ENCODE results near the gene GINS1. TPM values are rescaled to one million over a fixed set of nuclear protein-coding genes. Genes with fewer than 3 reads are reported as not detected.

Gene GINS1
- total RNA-seq, 1 experiment from 2014 or later = 36.0 TPM

DNA sequence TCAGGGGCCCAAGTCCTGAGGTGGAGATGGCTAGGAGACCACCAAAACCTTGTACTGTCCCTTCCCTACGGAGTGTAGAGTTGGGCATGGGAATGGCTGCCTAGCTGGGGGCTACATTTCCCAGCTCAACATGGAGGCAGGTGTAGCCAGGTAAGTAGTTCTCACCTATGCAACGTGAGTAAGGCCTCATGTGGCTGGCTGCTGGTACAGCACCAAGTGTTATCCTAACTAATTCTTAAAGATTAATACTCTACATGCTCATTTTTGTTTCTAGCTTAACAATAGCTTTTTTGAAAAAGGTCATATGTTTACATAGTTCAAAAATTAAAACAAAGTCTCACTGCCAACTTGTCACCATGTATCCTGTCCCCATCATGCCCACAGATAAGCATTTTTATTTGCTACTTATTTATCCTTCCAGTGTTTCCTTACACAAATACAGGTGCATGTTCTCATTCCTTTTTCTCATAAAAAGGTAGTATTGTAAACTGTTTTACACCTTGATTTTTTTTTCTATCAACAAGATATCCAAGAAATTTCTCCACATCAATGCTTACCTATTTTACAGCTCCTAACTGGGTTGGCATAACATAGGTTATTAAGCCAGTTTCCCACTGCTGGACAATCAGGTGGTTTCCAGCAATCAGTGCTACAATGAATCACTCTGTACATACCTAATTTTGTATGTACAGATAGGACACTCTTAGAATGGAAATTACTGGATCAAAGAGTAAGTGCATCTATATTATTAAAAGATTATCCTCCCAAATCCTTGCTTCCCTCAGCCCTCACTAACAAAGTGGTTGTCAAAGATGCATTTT, 42.4 kb upstream of the GINS1 start:
- TF ChIP-seq, protein P1, sequence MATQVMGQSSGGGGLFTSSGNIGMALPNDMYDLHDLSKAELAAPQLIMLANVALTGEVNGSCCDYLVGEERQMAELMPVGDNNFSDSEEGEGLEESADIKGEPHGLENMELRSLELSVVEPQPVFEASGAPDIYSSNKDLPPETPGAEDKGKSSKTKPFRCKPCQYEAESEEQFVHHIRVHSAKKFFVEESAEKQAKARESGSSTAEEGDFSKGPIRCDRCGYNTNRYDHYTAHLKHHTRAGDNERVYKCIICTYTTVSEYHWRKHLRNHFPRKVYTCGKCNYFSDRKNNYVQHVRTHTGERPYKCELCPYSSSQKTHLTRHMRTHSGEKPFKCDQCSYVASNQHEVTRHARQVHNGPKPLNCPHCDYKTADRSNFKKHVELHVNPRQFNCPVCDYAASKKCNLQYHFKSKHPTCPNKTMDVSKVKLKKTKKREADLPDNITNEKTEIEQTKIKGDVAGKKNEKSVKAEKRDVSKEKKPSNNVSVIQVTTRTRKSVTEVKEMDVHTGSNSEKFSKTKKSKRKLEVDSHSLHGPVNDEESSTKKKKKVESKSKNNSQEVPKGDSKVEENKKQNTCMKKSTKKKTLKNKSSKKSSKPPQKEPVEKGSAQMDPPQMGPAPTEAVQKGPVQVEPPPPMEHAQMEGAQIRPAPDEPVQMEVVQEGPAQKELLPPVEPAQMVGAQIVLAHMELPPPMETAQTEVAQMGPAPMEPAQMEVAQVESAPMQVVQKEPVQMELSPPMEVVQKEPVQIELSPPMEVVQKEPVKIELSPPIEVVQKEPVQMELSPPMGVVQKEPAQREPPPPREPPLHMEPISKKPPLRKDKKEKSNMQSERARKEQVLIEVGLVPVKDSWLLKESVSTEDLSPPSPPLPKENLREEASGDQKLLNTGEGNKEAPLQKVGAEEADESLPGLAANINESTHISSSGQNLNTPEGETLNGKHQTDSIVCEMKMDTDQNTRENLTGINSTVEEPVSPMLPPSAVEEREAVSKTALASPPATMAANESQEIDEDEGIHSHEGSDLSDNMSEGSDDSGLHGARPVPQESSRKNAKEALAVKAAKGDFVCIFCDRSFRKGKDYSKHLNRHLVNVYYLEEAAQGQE (IDR thresholded peaks at IDR 0.05; ENCODE audit: insufficient read depth in 1 of 2, low read depth in 2 of 2, low read length in 1 of 2) = no peak
- 0 out of 2 replicates have a peak, but pooled peaks have one; percentile 30 for TF ChIP-seq TCF7L2 (IDR thresholded peaks at IDR 0.05; ENCODE audit: low read depth, low read length)
- no peaks in the 10 kb centered on the region for H3K9me3 ChIP-seq (ENCODE audit: control insufficient read depth, insufficient read depth, low read depth, low read length)
- peaks cover 11% of the 10 kb centered on the region for H3K4me1 ChIP-seq (ENCODE audit: control insufficient read depth, insufficient read depth, low read length)
- no peak overlapping the region for H3K4me3 ChIP-seq (ENCODE audit: low read depth in 2 of 2, low read length in 2 of 2)
- no peaks in the 10 kb centered on the region for H3K27me3 ChIP-seq (ENCODE audit: control insufficient read depth, insufficient read depth, low read length)
- H3K27ac ChIP-seq (ENCODE audit: low read length) = no peak overlapping the region
- DNase-seq (ENCODE audit: low read depth, low spot score) (no peak), ATAC-seq (no peak)
- CTCF ChIA-PET = no interaction called here
- no peaks in the 10 kb centered on the region for H3K36me3 ChIP-seq (ENCODE audit: control insufficient read depth, insufficient read depth, low read length)
- in situ Hi-C loops (cut with HindIII; ENCODE audit: low pct_unique_long_range_greater_than_20kb, low sequenced_read_pairs) (no loop called here), intact Hi-C loops (cut with micrococcal nuclease; ENCODE audit: unreplicated experiment) (no loop called here)
- POLR2A ChIA-PET = no interaction called here
- BruUV-seq (replicated peaks) = TSS peak; percentile 5

DNA sequence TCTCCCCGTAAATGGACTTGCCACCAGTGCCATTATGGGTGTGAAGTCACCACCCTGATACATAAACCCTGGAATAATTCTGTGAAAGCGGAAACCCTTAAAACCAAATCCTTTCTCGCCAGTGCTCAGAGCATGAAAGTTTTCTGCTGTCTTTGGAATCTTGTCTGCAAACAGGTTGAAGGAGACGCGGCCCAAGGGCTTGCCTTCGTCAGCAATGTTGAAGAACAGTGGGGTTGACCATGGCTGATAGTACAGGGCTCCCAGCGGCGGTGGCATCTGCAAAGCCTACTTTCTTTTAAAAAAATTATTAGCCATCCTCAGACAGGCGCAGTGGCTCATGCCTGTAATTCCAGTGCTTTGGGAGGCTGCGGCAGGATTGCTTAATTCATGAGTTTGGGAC, 38.9 kb upstream of the GINS1 start:
- CTCF ChIA-PET = no interaction called here
- intact Hi-C loops (cut with micrococcal nuclease; ENCODE audit: unreplicated experiment) = no loop called here
- no peak for ATAC-seq

More for the DNA sequence above, 38.9 kb upstream of the GINS1 start:
- POLR2A ChIA-PET = no interaction called here
- no TSS peak for BruUV-seq (replicated peaks)
- no peak for TF ChIP-seq SIN3A (IDR thresholded peaks at IDR 0.05; ENCODE audit: borderline replicate concordance, insufficient read depth, low read depth, low read length)
- no peak for TF ChIP-seq TCF7L2 (IDR thresholded peaks at IDR 0.05; ENCODE audit: low read depth, low read length)
- no peak for TF ChIP-seq POLR2AphosphoS5 (IDR thresholded peaks at IDR 0.05; ENCODE audit: low read depth, low read length)
- TF ChIP-seq, protein P1 (IDR thresholded peaks at IDR 0.05; ENCODE audit: insufficient read depth in 1 of 2, low read depth in 2 of 2, low read length in 1 of 2) = no peak
- TF ChIP-seq, protein P2, sequence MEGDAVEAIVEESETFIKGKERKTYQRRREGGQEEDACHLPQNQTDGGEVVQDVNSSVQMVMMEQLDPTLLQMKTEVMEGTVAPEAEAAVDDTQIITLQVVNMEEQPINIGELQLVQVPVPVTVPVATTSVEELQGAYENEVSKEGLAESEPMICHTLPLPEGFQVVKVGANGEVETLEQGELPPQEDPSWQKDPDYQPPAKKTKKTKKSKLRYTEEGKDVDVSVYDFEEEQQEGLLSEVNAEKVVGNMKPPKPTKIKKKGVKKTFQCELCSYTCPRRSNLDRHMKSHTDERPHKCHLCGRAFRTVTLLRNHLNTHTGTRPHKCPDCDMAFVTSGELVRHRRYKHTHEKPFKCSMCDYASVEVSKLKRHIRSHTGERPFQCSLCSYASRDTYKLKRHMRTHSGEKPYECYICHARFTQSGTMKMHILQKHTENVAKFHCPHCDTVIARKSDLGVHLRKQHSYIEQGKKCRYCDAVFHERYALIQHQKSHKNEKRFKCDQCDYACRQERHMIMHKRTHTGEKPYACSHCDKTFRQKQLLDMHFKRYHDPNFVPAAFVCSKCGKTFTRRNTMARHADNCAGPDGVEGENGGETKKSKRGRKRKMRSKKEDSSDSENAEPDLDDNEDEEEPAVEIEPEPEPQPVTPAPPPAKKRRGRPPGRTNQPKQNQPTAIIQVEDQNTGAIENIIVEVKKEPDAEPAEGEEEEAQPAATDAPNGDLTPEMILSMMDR (IDR thresholded peaks at IDR 0.05) = no peak
- Histone ChIP-seq H3K36me3 (ENCODE audit: control insufficient read depth, insufficient read depth, low read length) (no peaks in the 10 kb centered on the region), H3K9me3 (ENCODE audit: control insufficient read depth, insufficient read depth, low read depth, low read length) (no peaks in the 10 kb centered on the region), H3K27me3 (ENCODE audit: control insufficient read depth, insufficient read depth, low read length) (no peaks in the 10 kb centered on the region), H3K27ac (ENCODE audit: low read length) (no peak overlapping the region), H3K4me3 (ENCODE audit: low read depth in 2 of 2, low read length in 2 of 2) (no peak overlapping the region), H3K4me1 (ENCODE audit: control insufficient read depth, insufficient read depth, low read length) (no peaks in the 10 kb centered on the region)
- no peak for DNase-seq (ENCODE audit: low read depth, low spot score)
- in situ Hi-C loops (cut with HindIII; ENCODE audit: low pct_unique_long_range_greater_than_20kb, low sequenced_read_pairs) = no loop called here

Measured in Panc1 (cell line).